Upper lobe of left lung (tissue), 4 donors: ENCODE results near the gene CYP46A1.
"Not testable (repeated sequence)": the region's sequence is repeated elsewhere in the genome, so short reads cannot be mapped to it uniquely, and the experiment has no call there.

Experiments
- EP300 ChIP-seq, 4 donors: sonication (generic); formaldehyde crosslinking; IDR thresholded peaks; one replicate each; pipeline ENCODE4 v1.5.1; 2017; ENCODE audit warnings: antibody characterized with exemption in 4 of 4, control low read depth in 2 of 4
- POLR2A ChIP-seq, 4 donors: fragments of 450-650 bp; IDR thresholded peaks; one replicate each; pipeline ENCODE4 v1.5.1; 2016 to 2017; ENCODE audit warnings: antibody characterized with exemption in 4 of 4, mild to moderate bottlenecking in 2 of 4
- POLR2AphosphoS5 ChIP-seq, 2 donors: sonication (generic); formaldehyde crosslinking; IDR thresholded peaks; one replicate each; pipeline ENCODE4 v1.5.1; 2017; ENCODE audit warnings: antibody characterized with exemption in 2 of 2
- TF ChIP-seq, protein P1 (sequence below), 6 experiments: fragments of 450-650 bp in 4 of 6; fragments of 200-600 bp in 2 of 6; sonication (generic) in 2 of 6; IDR thresholded peaks; one replicate each; pipeline ENCODE4 v1.5.1; 2016 to 2019; ENCODE audit warnings: antibody characterized with exemption in 6 of 6

DNA sequence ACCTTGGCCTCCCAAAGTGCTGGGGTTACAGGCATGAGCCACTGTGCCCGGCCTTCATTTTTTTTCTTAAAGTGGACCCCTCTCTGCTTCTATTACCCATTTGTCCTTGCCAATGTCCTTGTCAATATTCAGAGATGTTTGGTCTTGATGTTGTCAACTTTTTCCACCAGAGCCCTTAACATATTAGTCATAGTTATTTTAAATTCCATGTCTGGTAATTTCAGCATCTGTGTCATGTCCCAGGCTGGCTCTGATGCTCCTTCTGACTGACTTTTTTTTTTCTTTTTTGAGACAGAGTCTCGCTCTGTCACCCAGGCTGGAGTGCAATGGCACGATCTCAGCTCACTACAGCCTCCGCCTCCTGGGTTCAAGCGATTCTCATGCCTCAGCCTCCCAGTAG lies 41.3 kb upstream of the CYP46A1 start:
- TF ChIP-seq, protein P1, sequence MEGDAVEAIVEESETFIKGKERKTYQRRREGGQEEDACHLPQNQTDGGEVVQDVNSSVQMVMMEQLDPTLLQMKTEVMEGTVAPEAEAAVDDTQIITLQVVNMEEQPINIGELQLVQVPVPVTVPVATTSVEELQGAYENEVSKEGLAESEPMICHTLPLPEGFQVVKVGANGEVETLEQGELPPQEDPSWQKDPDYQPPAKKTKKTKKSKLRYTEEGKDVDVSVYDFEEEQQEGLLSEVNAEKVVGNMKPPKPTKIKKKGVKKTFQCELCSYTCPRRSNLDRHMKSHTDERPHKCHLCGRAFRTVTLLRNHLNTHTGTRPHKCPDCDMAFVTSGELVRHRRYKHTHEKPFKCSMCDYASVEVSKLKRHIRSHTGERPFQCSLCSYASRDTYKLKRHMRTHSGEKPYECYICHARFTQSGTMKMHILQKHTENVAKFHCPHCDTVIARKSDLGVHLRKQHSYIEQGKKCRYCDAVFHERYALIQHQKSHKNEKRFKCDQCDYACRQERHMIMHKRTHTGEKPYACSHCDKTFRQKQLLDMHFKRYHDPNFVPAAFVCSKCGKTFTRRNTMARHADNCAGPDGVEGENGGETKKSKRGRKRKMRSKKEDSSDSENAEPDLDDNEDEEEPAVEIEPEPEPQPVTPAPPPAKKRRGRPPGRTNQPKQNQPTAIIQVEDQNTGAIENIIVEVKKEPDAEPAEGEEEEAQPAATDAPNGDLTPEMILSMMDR (IDR thresholded peaks at IDR 0.05): not testable (repeated sequence)
- TF ChIP-seq POLR2AphosphoS5, POLR2A, EP300 (IDR thresholded peaks at IDR 0.05): not testable (repeated sequence)
